Spinal cord (tissue), 10 donors: ENCODE measurements around the gene CD27. TPM values are rescaled to one million over a fixed set of nuclear protein-coding genes. Genes with fewer than 3 reads are reported as not detected.
"Not testable (repeated sequence)": the region's sequence is repeated elsewhere in the genome, so short reads cannot be mapped to it uniquely, and the experiment has no call there.

ENCODE experiments used
- DNase-seq, 6 donors: peaks; one replicate each; pipeline versions ENCODE4 v3.0.0 to v3.0.0-alpha.2; 2013 to 2015; ENCODE audit warnings: low spot score in 6 of 6, low read depth in 4 of 6
- H3K27ac ChIP-seq: one replicate; pipeline ENCODE4 v1.5.1; 2013; ENCODE audit warnings: low read depth, low read length, control low read depth
- H3K27me3 ChIP-seq: one replicate; pipeline ENCODE4 v1.6.1; 2013; ENCODE audit warnings: low read length; ENCODE audit not compliant: control insufficient read depth, insufficient read depth
- H3K36me3 ChIP-seq: one replicate; pipeline ENCODE4 v1.6.1; 2013; ENCODE audit warnings: low read length; ENCODE audit not compliant: control insufficient read depth, insufficient read depth
- H3K4me1 ChIP-seq: one replicate; pipeline ENCODE4 v1.6.1; 2013; ENCODE audit warnings: low read length; ENCODE audit not compliant: control insufficient read depth, insufficient read depth
- H3K4me3 ChIP-seq: one replicate; pipeline ENCODE4 v1.5.1; 2013; ENCODE audit warnings: low read depth, low read length, control low read depth
- H3K9me3 ChIP-seq: one replicate; pipeline ENCODE4 v1.6.1; 2013; ENCODE audit warnings: low read length; ENCODE audit not compliant: control insufficient read depth, insufficient read depth
- WGBS: methylation state at CpG from one replicate; pipeline ENCODE4 v1.1.5; 2013; ENCODE audit warnings: missing lambda C conversion rate; ENCODE audit not compliant: insufficient coverage; 5-methylcytosine and 5-hydroxymethylcytosine counted together
- polyA plus RNA-seq, 2 donors: library from polyadenylated mRNA; unstranded; fragments of 120-200 nt; gene quantifications; one replicate each; pipeline ENCODE4 v1.2.1, GENCODE V29; 2013; ENCODE audit not compliant: insufficient read length in 2 of 2
- total RNA-seq, 2 donors: library from RNA; depleted of rRNA in 1 of 2; stranded (reverse); fragments of 120-200 nt in 1 of 2; fragments of >200 nt in 1 of 2; gene quantifications; one replicate each; pipeline versions ENCODE4 v1.2.3 to v1.2.4, GENCODE V29; 2013 to 2014
- donor health status: healthy.

The CD27 gene
- total and polyA plus RNA-seq, 4 donors = 0.50 to 3.6 (median 1.7) TPM

DNA sequence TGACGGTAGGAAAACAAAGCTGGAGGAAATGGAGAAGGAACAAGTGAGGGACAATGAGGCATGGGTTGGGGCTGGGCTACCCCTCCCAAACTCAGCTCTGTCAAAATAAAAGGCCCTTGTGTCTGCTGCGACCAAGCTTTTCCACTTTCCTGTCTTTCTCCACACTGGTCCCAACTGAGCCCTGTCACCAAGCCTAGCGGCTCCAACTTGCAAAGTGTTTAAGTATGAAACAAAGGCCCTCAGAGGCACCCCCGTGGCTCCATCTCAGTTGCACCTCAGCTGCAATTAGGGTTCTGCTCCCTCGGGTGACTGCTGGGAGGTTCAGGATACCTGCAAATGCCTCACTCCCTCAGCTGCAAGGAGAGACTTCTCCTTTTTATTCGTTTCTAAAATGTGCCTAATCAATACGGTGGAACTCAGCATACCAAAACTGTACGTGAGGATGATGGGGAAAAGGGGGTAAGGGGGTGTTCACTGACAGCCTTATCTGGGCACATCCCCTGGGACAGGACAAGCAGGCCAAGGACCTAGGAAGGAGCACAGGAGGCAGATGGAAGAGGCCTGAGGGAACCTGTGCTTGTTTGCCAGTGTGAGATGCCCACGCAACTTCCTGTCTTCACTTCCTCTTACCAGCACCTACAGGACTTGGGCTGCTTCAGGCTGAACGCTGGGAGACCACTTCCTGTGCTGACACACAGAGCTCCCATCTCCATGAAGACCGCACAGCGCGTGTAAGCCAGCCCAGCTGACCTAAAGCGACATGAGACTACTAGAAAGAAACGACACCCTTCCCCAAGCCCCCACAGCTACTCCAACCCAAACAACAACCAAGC, 16.9 kb downstream of the CD27 start:
- Histone ChIP-seq H3K4me3 (no peak overlapping the region), H3K36me3 (peaks cover 74% of the 10 kb centered on the region), H3K9me3 (no peaks in the 10 kb centered on the region), H3K4me1 (peaks cover 6% of the 10 kb centered on the region), H3K27me3 (no peaks in the 10 kb centered on the region), H3K27ac (no peak overlapping the region)
- DNase-seq = no peak
- WGBS = 74% methylated on average over 7 of the region's 15 CpGs

DNA sequence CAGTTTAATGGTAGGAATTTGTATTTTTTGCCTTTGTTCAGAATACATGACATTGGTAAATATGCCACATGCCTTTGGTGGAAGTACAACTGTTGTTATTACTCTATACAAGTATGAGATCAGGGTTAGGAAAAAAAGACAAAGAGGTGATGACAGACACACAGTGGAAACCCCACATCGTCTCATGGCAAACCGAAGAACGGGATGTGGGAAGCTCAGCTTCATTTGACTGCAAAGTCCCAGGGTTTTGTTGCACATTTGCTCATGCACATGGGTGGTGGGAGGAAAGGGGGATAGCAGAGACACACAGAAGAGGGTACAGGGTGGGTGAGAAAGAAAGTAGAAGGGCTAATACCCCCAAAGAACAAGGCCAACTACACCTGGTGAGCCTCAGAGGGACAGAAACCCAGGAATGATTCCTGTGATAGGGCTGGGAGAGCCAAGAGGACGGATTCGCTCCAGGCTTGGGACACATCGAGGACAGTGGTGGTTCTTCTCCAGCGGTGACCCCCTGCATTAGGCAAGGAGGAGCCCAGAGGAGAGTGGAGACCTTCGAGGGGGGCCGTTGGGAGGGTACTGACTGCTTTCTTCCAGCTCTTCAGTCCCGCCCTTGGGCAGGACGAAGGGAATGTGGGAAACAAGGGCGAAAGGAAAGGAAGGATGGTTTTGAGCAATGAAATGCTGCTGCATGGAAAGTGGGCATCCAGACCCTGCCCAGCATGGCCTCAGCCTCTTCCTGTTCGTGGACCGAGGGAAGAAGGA, 17.7 kb downstream of the CD27 start:
- Histone ChIP-seq H3K36me3 (peaks cover 70% of the 10 kb centered on the region), H3K27ac (no peak overlapping the region)

DNA sequence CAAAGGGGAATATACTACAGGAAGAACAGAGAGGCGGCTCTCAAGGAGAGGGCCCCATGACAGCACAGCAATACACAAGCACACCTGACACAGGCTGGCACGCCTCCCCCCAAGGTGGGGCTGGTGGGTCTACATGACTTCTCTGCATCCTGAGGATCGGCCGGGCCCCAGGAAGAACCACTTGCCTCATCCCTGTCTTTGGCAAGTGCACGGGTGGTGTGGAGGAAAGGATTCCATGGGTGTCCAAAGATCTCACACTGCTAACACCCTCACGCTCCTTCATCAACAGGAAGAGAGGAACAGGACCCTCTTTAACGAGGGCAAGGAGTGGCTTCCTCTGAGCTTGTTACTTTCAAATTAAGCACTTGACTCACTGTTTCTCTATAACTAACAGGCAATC, 18.5 kb downstream of the CD27 start:
- H3K9me3 ChIP-seq = no peaks in the 10 kb centered on the region
- no peak overlapping the region for H3K4me3 ChIP-seq
- no peak for DNase-seq
- no peak overlapping the region for H3K27ac ChIP-seq
- H3K36me3 ChIP-seq = peaks cover 63% of the 10 kb centered on the region
- 100% methylated on average over 4 of the region's 7 CpGs for WGBS
- H3K4me1 ChIP-seq = peaks cover 6% of the 10 kb centered on the region
- H3K27me3 ChIP-seq = no peaks in the 10 kb centered on the region

More for the DNA sequence above, 17.7 kb downstream of the CD27 start:
- no peaks in the 10 kb centered on the region for H3K9me3 ChIP-seq
- H3K27me3 ChIP-seq = no peaks in the 10 kb centered on the region
- WGBS = 92% methylated on average over 14 of the region's 14 CpGs
- DNase-seq = no peak
- peaks cover 6% of the 10 kb centered on the region for H3K4me1 ChIP-seq
- H3K4me3 ChIP-seq = no peak overlapping the region

DNA sequence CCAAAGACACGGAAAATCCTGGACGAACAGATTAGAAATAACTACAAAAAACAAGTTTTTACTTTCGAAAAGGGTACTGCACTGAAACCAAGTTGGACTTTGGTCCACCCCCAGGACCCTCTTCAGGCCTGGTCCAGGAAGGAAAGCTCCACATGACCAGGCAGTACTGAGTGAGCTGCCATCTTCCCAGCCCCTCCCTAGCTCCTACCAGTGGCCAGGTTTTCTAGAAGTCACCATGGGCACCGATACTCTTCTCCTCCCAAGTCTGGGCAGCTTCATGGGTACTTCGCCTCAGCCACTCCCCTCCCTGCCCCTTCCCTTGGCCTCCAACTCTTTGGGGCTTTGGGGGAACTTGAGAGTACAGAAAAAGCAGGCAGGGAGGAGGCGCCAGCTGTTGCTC, 19.1 kb downstream of the CD27 start:
- Histone ChIP-seq H3K4me3 (no peak overlapping the region), H3K36me3 (peaks cover 56% of the 10 kb centered on the region), H3K27me3 (no peaks in the 10 kb centered on the region), H3K4me1 (peaks cover 2% of the 10 kb centered on the region), H3K9me3 (no peaks in the 10 kb centered on the region), H3K27ac (no peak overlapping the region)
- 95% methylated on average over 4 of the region's 6 CpGs for WGBS
- no peak for DNase-seq

GRCh38 chr12:6464531-6464930, 19.8 kb downstream of the CD27 start:
- 87% methylated on average over 8 of the region's 8 CpGs for WGBS
- no peaks in the 10 kb centered on the region for H3K9me3 ChIP-seq
- H3K27ac ChIP-seq = no peak overlapping the region
- H3K4me1 ChIP-seq = no peaks in the 10 kb centered on the region
- DNase-seq = no peak
- peaks cover 55% of the 10 kb centered on the region for H3K36me3 ChIP-seq
- H3K27me3 ChIP-seq = no peaks in the 10 kb centered on the region
- no peak overlapping the region for H3K4me3 ChIP-seq

DNA sequence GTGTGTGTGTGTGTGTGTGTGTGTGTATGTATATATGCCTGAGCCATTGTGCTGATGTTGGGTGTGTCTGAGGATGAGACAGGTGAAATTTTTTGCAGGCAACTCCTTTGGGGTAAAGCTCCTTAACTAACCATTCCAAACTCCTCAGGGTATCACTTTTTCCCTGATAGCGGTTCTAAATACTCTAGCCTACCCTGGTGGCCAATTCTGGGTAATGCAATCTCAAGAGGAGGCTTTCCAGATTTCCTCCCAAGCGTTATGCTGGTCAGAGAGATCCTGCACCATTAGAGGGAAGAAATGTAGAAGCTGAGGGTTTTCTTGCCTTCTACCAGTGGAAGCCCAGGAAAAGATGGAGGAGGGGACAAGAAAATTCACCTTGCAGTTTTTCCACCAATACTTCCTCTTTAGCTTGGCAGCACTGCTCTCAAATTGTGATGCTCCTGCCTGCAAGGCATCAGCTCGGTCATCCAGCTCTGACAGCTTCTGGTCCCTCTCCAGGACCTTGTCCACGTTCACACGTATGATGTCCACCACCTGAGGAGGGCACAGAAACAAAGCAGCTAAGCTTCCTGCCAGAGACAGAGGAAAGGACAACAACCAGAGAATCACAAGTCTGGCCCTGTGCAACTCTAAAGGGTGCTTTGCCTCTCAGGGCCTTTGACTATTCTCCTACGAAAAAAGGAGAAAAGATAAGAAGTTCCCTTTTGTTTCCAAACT, 20.9 kb downstream of the CD27 start:
- no peak overlapping the region for H3K27ac ChIP-seq
- WGBS = 86% methylated on average over 3 of the region's 6 CpGs
- H3K4me3 ChIP-seq = no peak overlapping the region
- no peaks in the 10 kb centered on the region for H3K27me3 ChIP-seq
- no peaks in the 10 kb centered on the region for H3K9me3 ChIP-seq
- peaks cover 46% of the 10 kb centered on the region for H3K36me3 ChIP-seq
- DNase-seq = peak in 5 of 6 donors; percentile 48 to 88 (median 61)
- peaks cover 5% of the 10 kb centered on the region for H3K4me1 ChIP-seq

GRCh38 chr12:6466184-6466573, 21.4 kb downstream of the CD27 start:
- Histone ChIP-seq H3K36me3 (peaks cover 40% of the 10 kb centered on the region), H3K4me3 (no peak overlapping the region), H3K27me3 (no peaks in the 10 kb centered on the region), H3K9me3 (no peaks in the 10 kb centered on the region), H3K4me1 (peaks cover 9% of the 10 kb centered on the region), H3K27ac (no peak overlapping the region)
- DNase-seq = no peak
- WGBS = 91% methylated on average over 4 of the region's 5 CpGs

DNA sequence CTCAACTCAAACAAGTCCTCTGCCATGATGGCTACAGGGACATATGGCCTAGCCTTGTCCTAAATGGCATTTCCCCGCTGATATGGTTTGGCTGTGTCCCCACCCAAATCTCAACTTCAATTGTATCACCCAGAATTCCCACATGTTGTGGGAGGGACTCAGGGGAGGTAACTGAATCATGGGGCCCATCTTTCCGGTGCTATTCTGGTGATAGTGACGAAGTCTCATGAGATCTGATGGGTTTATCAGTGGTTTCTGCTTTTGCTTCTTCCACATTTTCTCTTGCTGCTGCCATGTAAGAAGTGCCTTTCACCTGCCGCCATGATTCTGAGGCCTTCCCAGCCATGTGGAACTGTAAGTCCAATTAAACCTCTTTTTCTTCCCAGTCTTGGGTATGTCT, 22.0 kb downstream of the CD27 start:
- not testable (repeated sequence) for H3K27me3 ChIP-seq, H3K4me3 ChIP-seq, DNase-seq, H3K27ac ChIP-seq, H3K9me3 ChIP-seq
- no CpG with 5 or more reads among the region's 4 CpGs for WGBS
- peaks cover 12% of the 10 kb centered on the region for H3K4me1 ChIP-seq
- peaks cover 35% of the 10 kb centered on the region for H3K36me3 ChIP-seq

- peaks cover 25% of the 10 kb centered on the region for H3K36me3 ChIP-seq
- H3K27me3 ChIP-seq, H3K9me3 ChIP-seq, H3K4me3 ChIP-seq, H3K27ac ChIP-seq, DNase-seq: not testable (repeated sequence)
- H3K4me1 ChIP-seq = peaks cover 12% of the 10 kb centered on the region
- WGBS = 98% methylated on average over 6 of the region's 9 CpGs
Observed at GRCh38 chr12:6467571-6468282, 23.0 kb downstream of the CD27 start.
